Kidney (tissue), 14 donors: ENCODE measurements around the gene ARMC3. TPM values are rescaled to one million over a fixed set of nuclear protein-coding genes. Genes with fewer than 3 reads are reported as not detected.

Experiments used
- DNase-seq, 5 donors: peaks; one replicate each; pipeline ENCODE4 v3.0.0-alpha.2; 2013 to 2020
- FAIRE-seq: peaks from 2 replicates; lab custom pipeline; 2012; peaks lifted over from hg19 to GRCh38; lab: Jason Lieb, UNC
- H3K27ac ChIP-seq, 2 donors: one replicate each; pipeline ENCODE4 v1.7.0; 2013; ENCODE audit warnings: low read depth in 2 of 2, low read length in 2 of 2, inconsistent platforms in 1 of 2
- H3K27me3 ChIP-seq: one replicate; pipeline ENCODE4 v1.7.1; 2013; ENCODE audit warnings: low read length, inconsistent platforms; ENCODE audit not compliant: control insufficient read depth, insufficient read depth
- H3K36me3 ChIP-seq, 3 donors: one replicate each; pipeline versions ENCODE4 v1.7.0 to v1.7.1; 2013; ENCODE audit warnings: low read length in 3 of 3, control low read depth in 1 of 3, inconsistent platforms in 1 of 3; ENCODE audit not compliant: insufficient read depth in 3 of 3, control insufficient read depth in 2 of 3
- H3K4me1 ChIP-seq, 3 donors: one replicate each; pipeline versions ENCODE4 v1.7.0 to v1.7.1; 2013; ENCODE audit warnings: low read length in 3 of 3, inconsistent platforms in 1 of 3, low read depth in 1 of 3; ENCODE audit not compliant: control insufficient read depth in 2 of 3, insufficient read depth in 2 of 3
- H3K4me3 ChIP-seq, 3 donors: one replicate each; pipeline versions ENCODE4 v1.7.0 to v1.8.1; 2013; ENCODE audit warnings: low read length in 3 of 3, control low read depth in 1 of 3, inconsistent platforms in 1 of 3
- H3K9ac ChIP-seq, 3 donors: one replicate each; pipeline versions ENCODE4 v1.7.0 to v1.7.1; 2013; ENCODE audit warnings: low read length in 3 of 3, control low read depth in 1 of 3, inconsistent platforms in 1 of 3
- H3K9me3 ChIP-seq, 3 donors: one replicate each; pipeline versions ENCODE4 v1.7.0 to v1.7.1; 2013; ENCODE audit warnings: low read length in 3 of 3, control low read depth in 1 of 3, inconsistent platforms in 1 of 3; ENCODE audit not compliant: control insufficient read depth in 2 of 3, insufficient read depth in 1 of 3
- CTCF ChIP-seq: IDR thresholded peaks from 3 replicates; pipeline ENCODE4 v1.5.1; 2012; ENCODE audit warnings: mild to moderate bottlenecking, moderate library complexity, borderline replicate concordance; ENCODE audit not compliant: insufficient read depth; ENCODE audit errors: extremely low read depth
- intact Hi-C: fragments of 100-400 bp; cut with DNase I; formaldehyde crosslinking; loops from one replicate; pipeline ENCODE4 v1.11.1; 2022
- polyA plus RNA-seq: library from polyadenylated mRNA; stranded (reverse); fragments of 350-450 nt; fragmentation: Illumina TruSeq; extraction: RNeasy Lipid Tissue Mini Kit (QIAGEN cat#74804); gene quantifications from one replicate; pipeline ENCODE4 v1.2.3, GENCODE V29; 2014; ENCODE audit warnings: low read depth, low replicate concordance; ENCODE audit not compliant: insufficient read depth
- total RNA-seq: library from RNA; stranded (reverse); fragmentation: NEBNext Ultra II Directional; extraction: Animal tissue kit (Norgen Biotek cat#: 25700); gene quantifications from one replicate; pipeline ENCODE4 v1.2.1, GENCODE V29; 2021
- donor health status: control.
- donor health status: control.
- donor health status: control.
- donor health status: control.
- donor health status: control.
- donor health status: DM: yes; HTN: yes; CAD: no.
- donor health status: Normal renal cell carcinoma (clear cell type).

ARMC3 gene
- total and polyA plus RNA-seq, 2 donors from 2014 or later = 0.60 to 5.5 TPM

GRCh38 chr10:23047201-23048050 lies 119.6 kb downstream of the ARMC3 start:
- H3K4me3 ChIP-seq = no peak overlapping the region
- H3K27ac ChIP-seq = no peak overlapping the region
- no peak for TF ChIP-seq CTCF
- intact Hi-C loops = no loop called here
- no peaks in the 10 kb centered on the region for H3K36me3 ChIP-seq
- H3K4me1 ChIP-seq = no peaks in the 10 kb centered on the region
- H3K9ac ChIP-seq = no peak overlapping the region
- FAIRE-seq = no peak
- no peaks in the 10 kb centered on the region for H3K9me3 ChIP-seq
- no peaks in the 10 kb centered on the region for H3K27me3 ChIP-seq
- DNase-seq = no peak

GRCh38 chr10:23048191-23048590 lies 120.3 kb downstream of the ARMC3 start:
- Histone ChIP-seq H3K9me3 (no peaks in the 10 kb centered on the region), H3K27me3 (no peaks in the 10 kb centered on the region), H3K9ac (no peak overlapping the region), H3K4me1 (no peaks in the 10 kb centered on the region), H3K4me3 (no peak overlapping the region), H3K27ac (no peak overlapping the region), H3K36me3 (no peaks in the 10 kb centered on the region)
- FAIRE-seq (no peak), DNase-seq (no peak)
- intact Hi-C loops = no loop called here
- no peak for TF ChIP-seq CTCF

GRCh38 chr10:23051278-23051677 lies 123.4 kb downstream of the ARMC3 start:
- intact Hi-C loops = no loop called here
- TF ChIP-seq CTCF = no peak
- H3K36me3 ChIP-seq = no peaks in the 10 kb centered on the region
- H3K4me3 ChIP-seq = no peak overlapping the region
- DNase-seq (no peak), FAIRE-seq (no peak)
- no peak overlapping the region for H3K9ac ChIP-seq
- H3K4me1 ChIP-seq = no peaks in the 10 kb centered on the region
- no peak overlapping the region for H3K27ac ChIP-seq
- H3K9me3 ChIP-seq = no peaks in the 10 kb centered on the region
- no peaks in the 10 kb centered on the region for H3K27me3 ChIP-seq
